ENCODE data around the gene CHCHD6. TPM values are rescaled to one million over a fixed set of nuclear protein-coding genes. Genes with fewer than 3 reads are reported as not detected.

CHCHD6 gene
- total RNA-seq, 1 experiment from 2014 or later, result 29.6 TPM

DNA sequence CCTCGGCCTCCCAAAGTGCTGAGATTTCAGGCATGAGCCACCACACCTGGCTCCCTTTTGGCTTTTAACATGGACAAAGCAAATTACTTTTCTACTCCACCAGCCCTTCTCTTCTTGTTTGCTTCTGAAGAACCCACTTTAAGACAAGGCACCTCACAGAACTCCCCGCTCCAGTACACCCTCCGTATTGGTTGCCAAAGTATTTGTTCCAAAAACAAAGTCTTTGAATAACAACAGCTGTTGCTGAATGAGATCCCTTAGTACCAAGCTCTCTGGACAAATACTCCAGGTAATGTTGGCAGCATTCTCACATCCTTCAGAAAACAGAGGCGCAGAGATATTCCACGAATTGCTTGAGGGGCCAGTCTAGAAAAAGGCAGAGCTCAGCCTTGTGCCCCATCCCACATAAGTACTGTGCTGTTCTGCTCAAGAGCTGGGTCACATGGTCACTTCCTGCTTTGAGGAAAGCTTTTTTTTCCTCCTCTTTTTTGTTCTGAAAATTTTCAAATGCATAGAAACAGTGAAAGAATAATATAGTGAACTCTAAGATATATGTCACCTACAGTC, 7.3 kb upstream of the CHCHD6 start:
- Mint-ChIP-seq H3K9me3 (ENCODE audit: unreplicated experiment) (no peaks in the 10 kb centered on the region), H3K36me3 (ENCODE audit: insufficient read depth, unreplicated experiment) (no peaks in the 10 kb centered on the region), H3K4me1 (ENCODE audit: insufficient read depth, unreplicated experiment) (no peaks in the 10 kb centered on the region), H3K4me3 (ENCODE audit: unreplicated experiment) (no peak overlapping the region), H3K27ac (ENCODE audit: low read depth, unreplicated experiment) (no peak overlapping the region), H3K27me3 (ENCODE audit: insufficient read depth, unreplicated experiment) (peaks cover 51% of the 10 kb centered on the region)
- TF ChIP-seq, protein P1, sequence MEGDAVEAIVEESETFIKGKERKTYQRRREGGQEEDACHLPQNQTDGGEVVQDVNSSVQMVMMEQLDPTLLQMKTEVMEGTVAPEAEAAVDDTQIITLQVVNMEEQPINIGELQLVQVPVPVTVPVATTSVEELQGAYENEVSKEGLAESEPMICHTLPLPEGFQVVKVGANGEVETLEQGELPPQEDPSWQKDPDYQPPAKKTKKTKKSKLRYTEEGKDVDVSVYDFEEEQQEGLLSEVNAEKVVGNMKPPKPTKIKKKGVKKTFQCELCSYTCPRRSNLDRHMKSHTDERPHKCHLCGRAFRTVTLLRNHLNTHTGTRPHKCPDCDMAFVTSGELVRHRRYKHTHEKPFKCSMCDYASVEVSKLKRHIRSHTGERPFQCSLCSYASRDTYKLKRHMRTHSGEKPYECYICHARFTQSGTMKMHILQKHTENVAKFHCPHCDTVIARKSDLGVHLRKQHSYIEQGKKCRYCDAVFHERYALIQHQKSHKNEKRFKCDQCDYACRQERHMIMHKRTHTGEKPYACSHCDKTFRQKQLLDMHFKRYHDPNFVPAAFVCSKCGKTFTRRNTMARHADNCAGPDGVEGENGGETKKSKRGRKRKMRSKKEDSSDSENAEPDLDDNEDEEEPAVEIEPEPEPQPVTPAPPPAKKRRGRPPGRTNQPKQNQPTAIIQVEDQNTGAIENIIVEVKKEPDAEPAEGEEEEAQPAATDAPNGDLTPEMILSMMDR (IDR thresholded peaks at IDR 0.05; ENCODE audit: unreplicated experiment), result no peak
- intact Hi-C loops (cut with micrococcal nuclease), result no loop called here
- ChIA-PET CTCF (interaction anchor here (0.7 to 1.3 kb wide), 3 partner anchors 17 to 850 kb away, joined by 3 to 7 read pairs (median 4); no protein-coding TSS in a partner anchor), POLR2A (no interaction called here)
- BruUV-seq (replicated peaks), result no TSS peak
- no peak for DNase-seq (ENCODE audit: unreplicated experiment)

GRCh38 chr3:126699011-126699410, 5.0 kb upstream of the CHCHD6 start:
- ChIA-PET CTCF (no interaction called here), POLR2A (interaction anchor here (0.6 kb wide), 1 partner anchor 592 kb away, joined by 3 read pairs; no protein-coding TSS in a partner anchor)
- intact Hi-C loops (cut with micrococcal nuclease), result no loop called here
- H3K27ac Mint-ChIP-seq (ENCODE audit: low read depth, unreplicated experiment), result no peak overlapping the region
- TF ChIP-seq, protein P1 (IDR thresholded peaks at IDR 0.05; ENCODE audit: unreplicated experiment), result no peak
- H3K4me1 Mint-ChIP-seq (ENCODE audit: insufficient read depth, unreplicated experiment), result peaks cover 8% of the 10 kb centered on the region
- BruUV-seq (replicated peaks), result no TSS peak
- no peaks in the 10 kb centered on the region for H3K9me3 Mint-ChIP-seq (ENCODE audit: unreplicated experiment)
- H3K27me3 Mint-ChIP-seq (ENCODE audit: insufficient read depth, unreplicated experiment), result peaks cover 30% of the 10 kb centered on the region
- no peaks in the 10 kb centered on the region for H3K36me3 Mint-ChIP-seq (ENCODE audit: insufficient read depth, unreplicated experiment)
- no peak overlapping the region for H3K4me3 Mint-ChIP-seq (ENCODE audit: unreplicated experiment)
- no peak for DNase-seq (ENCODE audit: unreplicated experiment)

- TF ChIP-seq, protein P1 (IDR thresholded peaks at IDR 0.05; ENCODE audit: unreplicated experiment), result no peak
- Mint-ChIP-seq H3K4me1 (ENCODE audit: insufficient read depth, unreplicated experiment) (peaks cover 21% of the 10 kb centered on the region), H3K9me3 (ENCODE audit: unreplicated experiment) (no peaks in the 10 kb centered on the region), H3K27me3 (ENCODE audit: insufficient read depth, unreplicated experiment) (no peaks in the 10 kb centered on the region), H3K27ac (ENCODE audit: low read depth, unreplicated experiment) (peak overlapping the region; percentile 95), H3K4me3 (ENCODE audit: unreplicated experiment) (peak overlapping the region; percentile 97), H3K36me3 (ENCODE audit: insufficient read depth, unreplicated experiment) (no peaks in the 10 kb centered on the region)
- CTCF ChIA-PET, result interaction anchor here (0.5 to 3.8 kb wide), 10 partner anchors 10 to 702 kb away, joined by 3 to 15 read pairs (median 4); no protein-coding TSS in a partner anchor
- BruUV-seq (replicated peaks), result no TSS peak
- intact Hi-C loops (cut with micrococcal nuclease), result no loop called here
- peak; percentile 9 for DNase-seq (ENCODE audit: unreplicated experiment)
- POLR2A ChIA-PET, result interaction anchor here (1.0 kb wide), 1 partner anchor 50 kb away, joined by 4 read pairs; no protein-coding TSS in a partner anchor
These were observed 614 bp downstream of the CHCHD6 start for GRCh38 chr3:126704494-126705214.

DNA sequence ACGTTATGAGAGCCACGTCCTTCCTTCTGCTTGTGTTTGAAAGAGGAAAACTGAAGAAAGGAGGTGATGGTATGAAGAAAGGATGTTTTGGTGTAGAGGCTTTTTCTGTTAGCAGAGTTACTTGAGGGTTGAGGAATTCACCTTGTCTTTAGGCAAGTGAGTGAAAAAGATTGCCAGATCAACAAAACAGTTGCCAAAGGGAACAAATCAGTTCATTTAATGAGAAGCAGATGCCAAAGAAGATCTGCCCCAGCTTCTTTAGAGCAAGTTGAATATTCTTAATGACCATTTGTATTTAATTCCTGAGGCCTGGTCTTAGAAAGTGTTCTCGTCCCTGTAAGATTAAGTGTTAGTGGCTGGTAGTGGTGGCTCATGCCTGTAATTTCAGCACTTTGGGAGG, 2.6 kb downstream of the CHCHD6 start:
- ChIA-PET POLR2A (no interaction called here), CTCF (interaction anchor here (0.7 to 3.8 kb wide), 3 partner anchors 23 to 749 kb away, joined by 3 to 15 read pairs (median 5); no protein-coding TSS in a partner anchor)
- Mint-ChIP-seq H3K36me3 (ENCODE audit: insufficient read depth, unreplicated experiment) (no peaks in the 10 kb centered on the region), H3K4me1 (ENCODE audit: insufficient read depth, unreplicated experiment) (peaks cover 21% of the 10 kb centered on the region), H3K9me3 (ENCODE audit: unreplicated experiment) (no peaks in the 10 kb centered on the region), H3K27ac (ENCODE audit: low read depth, unreplicated experiment) (no peak overlapping the region), H3K27me3 (ENCODE audit: insufficient read depth, unreplicated experiment) (no peaks in the 10 kb centered on the region), H3K4me3 (ENCODE audit: unreplicated experiment) (no peak overlapping the region)
- no peak for DNase-seq (ENCODE audit: unreplicated experiment)
- intact Hi-C loops (cut with micrococcal nuclease), result no loop called here
- BruUV-seq (replicated peaks), result no TSS peak
- TF ChIP-seq, protein P1 (IDR thresholded peaks at IDR 0.05; ENCODE audit: unreplicated experiment), result no peak
